K562 (cell line): Measurements from ENCODE around the gene GABBR1. TPM values are rescaled to one million over a fixed set of nuclear protein-coding genes. Genes with fewer than 3 reads are reported as not detected.

ENCODE experiments used
- CBFA2T2 ChIP-seq: fragments of 450-650 bp; conservative IDR thresholded peaks from 2 replicates; pipeline ENCODE4 v1.6.1; 2017; ENCODE audit warnings: mild to moderate bottlenecking
- CBX3 ChIP-seq, 2 experiments: IDR thresholded peaks; 1 replicate in 1 of 2; 2 replicates in 1 of 2; pipeline ENCODE4 v1.6.1; 2012; ENCODE audit warnings: inconsistent platforms in 2 of 2, low read length in 2 of 2, borderline replicate concordance in 1 of 2, control low read depth in 1 of 2
- DIDO1 ChIP-seq: fragments of 450-650 bp; IDR thresholded peaks from 2 replicates; pipeline ENCODE4 v1.6.1; 2016; ENCODE audit warnings: low read depth, missing biosample characterization, missing genetic modification characterization
- DMBX1 ChIP-seq: fragments of 250-450 bp; sonication (Bioruptor Pico); IDR thresholded peaks from 2 replicates; pipeline ENCODE4 v1.8.0; 2022; ENCODE audit warnings: inconsistent platforms, mild to moderate bottlenecking, moderate library complexity, borderline replicate concordance
- HOXB6 ChIP-seq: fragments of 250-450 bp; sonication (Bioruptor Pico); IDR thresholded peaks from 2 replicates; pipeline ENCODE4 v1.5.1; 2022; ENCODE audit warnings: mild to moderate bottlenecking, borderline replicate concordance
- L3MBTL2 ChIP-seq: fragments of 450-650 bp; IDR thresholded peaks from 2 replicates; pipeline ENCODE4 v1.6.1; 2016; ENCODE audit warnings: mild to moderate bottlenecking, moderate library complexity
- MAX ChIP-seq: sonication (generic); formaldehyde crosslinking; IDR thresholded peaks from 2 replicates; pipeline ENCODE4 v1.9.0; 2022; ENCODE audit warnings: mild to moderate bottlenecking, missing genetic modification reagents
- NCOR1 ChIP-seq: fragments of 450-650 bp; IDR thresholded peaks from 2 replicates; pipeline ENCODE4 v1.6.1; 2016; ENCODE audit warnings: mild to moderate bottlenecking, moderate library complexity
- NFIX ChIP-seq: fragments of 250-450 bp; sonication (Bioruptor Pico); IDR thresholded peaks from 2 replicates; pipeline ENCODE4 v1.4.0; 2020; ENCODE audit warnings: low read depth, mild to moderate bottlenecking, moderate library complexity
- NONO ChIP-seq, 2 experiments: fragments of 200-400 bp in 1 of 2; fragments of 450-650 bp in 1 of 2; formaldehyde crosslinking in 1 of 2; IDR thresholded peaks; 2 replicates each; pipeline ENCODE4 v1.6.1; 2017; ENCODE audit warnings: low read depth in 2 of 2, mild to moderate bottlenecking in 2 of 2, moderate library complexity in 2 of 2, low read length in 1 of 2
- RAD21 ChIP-seq, 2 experiments: fragments of 250-450 bp in 1 of 2; fragments of 450-650 bp in 1 of 2; sonication (Bioruptor Pico) in 1 of 2; formaldehyde crosslinking in 1 of 2; IDR thresholded peaks in 1 of 2; conservative IDR thresholded peaks in 1 of 2; 2 replicates each; pipeline versions ENCODE4 v1.4.0 to v1.8.0; 2020 to 2022; ENCODE audit warnings: mild to moderate bottlenecking in 2 of 2, moderate library complexity in 1 of 2
- SIN3A ChIP-seq, 2 experiments: fragments of 150-350 bp in 1 of 2; IDR thresholded peaks; 2 replicates each; pipeline ENCODE4 v1.6.1; 2011 to 2016; ENCODE audit warnings: borderline replicate concordance in 2 of 2, low read depth in 2 of 2, low read length in 2 of 2, mild to moderate bottlenecking in 2 of 2, moderate library complexity in 2 of 2; ENCODE audit not compliant: control insufficient read depth in 1 of 2
- TFAM ChIP-seq: fragments of 250-450 bp; sonication (Bioruptor Pico); conservative IDR thresholded peaks from 2 replicates; pipeline ENCODE4 v1.5.0; 2021; ENCODE audit warnings: mild to moderate bottlenecking, moderate library complexity
- ZEB2 ChIP-seq: fragments of 450-650 bp; IDR thresholded peaks from 2 replicates; pipeline ENCODE4 v1.6.1; 2016
- ZNF217 ChIP-seq: sonication (generic); formaldehyde crosslinking; IDR thresholded peaks from 2 replicates; pipeline ENCODE4 v1.8.0; 2022; ENCODE audit warnings: mild to moderate bottlenecking, missing genetic modification reagents
- ZNF311 ChIP-seq: fragments of 250-450 bp; sonication (Bioruptor Pico); IDR thresholded peaks from 2 replicates; pipeline ENCODE4 v1.4.0; 2020; ENCODE audit warnings: mild to moderate bottlenecking, moderate library complexity
- ZNF644 ChIP-seq: fragments of 200-800 bp; sonication (Bioruptor generic); IDR thresholded peaks from 2 replicates; pipeline ENCODE4 v1.6.1; 2016; ENCODE audit warnings: low read depth, missing genetic modification characterization, missing compliant biosample characterization
- ZNF785 ChIP-seq: fragments of 250-450 bp; sonication (Bioruptor Pico); IDR thresholded peaks from 2 replicates; pipeline ENCODE4 v1.4.0; 2020; ENCODE audit warnings: mild to moderate bottlenecking
- polyA plus RNA-seq, 8 experiments: library from polyadenylated mRNA; depleted of rRNA in 4 of 8; stranded (reverse) in 5 of 8; unstranded in 3 of 8; fragments of >200 nt; fragmentation: Nextera tagmentation in 2 of 8; fragmentation: Illumina TruSeq in 1 of 8; extraction: Ambion mirVana in 2 of 8; extraction: Trizol in 1 of 8; gene quantifications; 2 replicates each; pipeline versions ENCODE4 v1.2.1 to v1.2.3, GENCODE V29; 2011 to 2014; ENCODE audit warnings: inconsistent platforms in 1 of 8, missing spikeins in 1 of 8
- total RNA-seq, 7 experiments: library from RNA; depleted of rRNA in 6 of 7; stranded (reverse); fragments of >200 nt in 6 of 7; fragmentation: Illumina TruSeq in 2 of 7; extraction: Trizol in 2 of 7; gene quantifications; 2 replicates each; pipeline versions ENCODE4 v1.2.1 to v1.2.3, GENCODE V29; 2011 to 2021; ENCODE audit warnings: low replicate concordance in 1 of 7
- TF ChIP-seq, protein P1 (sequence below), 2 experiments: fragments of 450-650 bp; IDR thresholded peaks; 2 replicates each; pipeline ENCODE4 v1.6.1; 2016
- TF ChIP-seq, protein P2 (sequence below), 2 experiments: fragments of 450-650 bp; conservative IDR thresholded peaks; 2 replicates each; pipeline ENCODE4 v1.6.1; 2017; ENCODE audit warnings: mild to moderate bottlenecking in 2 of 2, moderate library complexity in 2 of 2
- TF ChIP-seq, protein P3 (sequence below): fragments of 450-650 bp; IDR thresholded peaks from 2 replicates; pipeline ENCODE4 v1.7.1; 2018; ENCODE audit warnings: mild to moderate bottlenecking, low read depth; ENCODE audit not compliant: partially characterized antibody

The GABBR1 gene
- total and polyA plus RNA-seq, 9 of the 15 experiments (the other 6 are each of a cell fraction or from before 2014, with no cell fraction given) = 2.2 to 48.3 (median 20.8) TPM

GRCh38 chr6:29628419-29629281, 4.3 kb downstream of the GABBR1 start (continued):
- TF ChIP-seq ZNF644 (tag) (no peak), NONO (IDR thresholded peaks at IDR 0.05; ENCODE audit: low read depth in 2 of 2, low read length in 1 of 2) (no peak), NFIX (CRISPR knock-in tag) (no peak), RAD21 (CRISPR knock-in tag; conservative IDR thresholded peaks at IDR 0.05 in 1 of 2, IDR thresholded peaks at IDR 0.05 in 1 of 2) (peak; percentile 38 to 61), ZNF311 (CRISPR knock-in tag) (no peak), ZNF217 (CRISPR knock-in tag) (no peak), ZEB2 (peak; percentile 52), DIDO1 (tag) (no peak), HOXB6 (no peak), NCOR1 (0 out of 2 replicates have a peak, but pooled peaks have one; percentile 29), TFAM (CRISPR knock-in tag) (no peak), L3MBTL2 (peak; percentile 78), MAX (peak; percentile 78), SIN3A (IDR thresholded peaks at IDR 0.05; ENCODE audit: borderline replicate concordance in 2 of 2, control insufficient read depth in 1 of 2, low read depth in 2 of 2, low read length in 2 of 2) (peak; percentile 4 to 84; a peak in 1 of 4 replicates), CBFA2T2 (no peak), CBX3 (IDR thresholded peaks at IDR 0.05; ENCODE audit: borderline replicate concordance in 1 of 2, low read length in 2 of 2) (no peak; a peak in 1 of 3 replicates), DMBX1 (CRISPR knock-in tag) (no peak), ZNF785 (no peak)
- TF ChIP-seq, protein P1, sequence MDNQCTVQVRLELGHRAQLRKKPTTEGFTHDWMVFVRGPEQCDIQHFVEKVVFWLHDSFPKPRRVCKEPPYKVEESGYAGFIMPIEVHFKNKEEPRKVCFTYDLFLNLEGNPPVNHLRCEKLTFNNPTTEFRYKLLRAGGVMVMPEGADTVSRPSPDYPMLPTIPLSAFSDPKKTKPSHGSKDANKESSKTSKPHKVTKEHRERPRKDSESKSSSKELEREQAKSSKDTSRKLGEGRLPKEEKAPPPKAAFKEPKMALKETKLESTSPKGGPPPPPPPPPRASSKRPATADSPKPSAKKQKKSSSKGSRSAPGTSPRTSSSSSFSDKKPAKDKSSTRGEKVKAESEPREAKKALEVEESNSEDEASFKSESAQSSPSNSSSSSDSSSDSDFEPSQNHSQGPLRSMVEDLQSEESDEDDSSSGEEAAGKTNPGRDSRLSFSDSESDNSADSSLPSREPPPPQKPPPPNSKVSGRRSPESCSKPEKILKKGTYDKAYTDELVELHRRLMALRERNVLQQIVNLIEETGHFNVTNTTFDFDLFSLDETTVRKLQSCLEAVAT (IDR thresholded peaks at IDR 0.05) = peak; percentile 73 to 90
- TF ChIP-seq, protein P2, sequence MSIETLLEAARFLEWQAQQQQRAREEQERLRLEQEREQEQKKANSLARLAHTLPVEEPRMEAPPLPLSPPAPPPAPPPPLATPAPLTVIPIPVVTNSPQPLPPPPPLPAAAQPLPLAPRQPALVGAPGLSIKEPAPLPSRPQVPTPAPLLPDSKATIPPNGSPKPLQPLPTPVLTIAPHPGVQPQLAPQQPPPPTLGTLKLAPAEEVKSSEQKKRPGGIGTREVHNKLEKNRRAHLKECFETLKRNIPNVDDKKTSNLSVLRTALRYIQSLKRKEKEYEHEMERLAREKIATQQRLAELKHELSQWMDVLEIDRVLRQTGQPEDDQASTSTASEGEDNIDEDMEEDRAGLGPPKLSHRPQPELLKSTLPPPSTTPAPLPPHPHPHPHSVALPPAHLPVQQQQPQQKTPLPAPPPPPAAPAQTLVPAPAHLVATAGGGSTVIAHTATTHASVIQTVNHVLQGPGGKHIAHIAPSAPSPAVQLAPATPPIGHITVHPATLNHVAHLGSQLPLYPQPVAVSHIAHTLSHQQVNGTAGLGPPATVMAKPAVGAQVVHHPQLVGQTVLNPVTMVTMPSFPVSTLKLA (conservative IDR thresholded peaks at IDR 0.05) = peak; percentile 68 to 75; a peak in 3 of 4 replicates
- TF ChIP-seq, protein P3, sequence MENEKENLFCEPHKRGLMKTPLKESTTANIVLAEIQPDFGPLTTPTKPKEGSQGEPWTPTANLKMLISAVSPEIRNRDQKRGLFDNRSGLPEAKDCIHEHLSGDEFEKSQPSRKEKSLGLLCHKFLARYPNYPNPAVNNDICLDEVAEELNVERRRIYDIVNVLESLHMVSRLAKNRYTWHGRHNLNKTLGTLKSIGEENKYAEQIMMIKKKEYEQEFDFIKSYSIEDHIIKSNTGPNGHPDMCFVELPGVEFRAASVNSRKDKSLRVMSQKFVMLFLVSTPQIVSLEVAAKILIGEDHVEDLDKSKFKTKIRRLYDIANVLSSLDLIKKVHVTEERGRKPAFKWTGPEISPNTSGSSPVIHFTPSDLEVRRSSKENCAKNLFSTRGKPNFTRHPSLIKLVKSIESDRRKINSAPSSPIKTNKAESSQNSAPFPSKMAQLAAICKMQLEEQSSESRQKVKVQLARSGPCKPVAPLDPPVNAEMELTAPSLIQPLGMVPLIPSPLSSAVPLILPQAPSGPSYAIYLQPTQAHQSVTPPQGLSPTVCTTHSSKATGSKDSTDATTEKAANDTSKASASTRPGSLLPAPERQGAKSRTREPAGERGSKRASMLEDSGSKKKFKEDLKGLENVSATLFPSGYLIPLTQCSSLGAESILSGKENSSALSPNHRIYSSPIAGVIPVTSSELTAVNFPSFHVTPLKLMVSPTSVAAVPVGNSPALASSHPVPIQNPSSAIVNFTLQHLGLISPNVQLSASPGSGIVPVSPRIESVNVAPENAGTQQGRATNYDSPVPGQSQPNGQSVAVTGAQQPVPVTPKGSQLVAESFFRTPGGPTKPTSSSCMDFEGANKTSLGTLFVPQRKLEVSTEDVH = peak; percentile 16
